Astrocyte of the cerebellum (primary cell): ENCODE data around the gene UCN2.

Experiments used
- DNase-seq: peaks from one replicate; pipeline ENCODE4 v3.0.0-alpha.2; 2011; ENCODE audit warnings: low read depth
- H3K4me3 ChIP-seq: 2 replicates; pipeline ENCODE4 v1.5.1; 2011; ENCODE audit warnings: mild to moderate bottlenecking, low read depth, low read length, moderate library complexity
- CTCF ChIP-seq: IDR thresholded peaks from 2 replicates; pipeline ENCODE4 v1.5.1; 2012; ENCODE audit warnings: low read length, low read depth, moderate library complexity, mild to moderate bottlenecking; ENCODE audit errors: missing control alignments
- in situ Hi-C: cut with HindIII; loops from 2 replicates; pipeline ENCODE4 v1.10.0; 2017; ENCODE audit warnings: low sequenced_read_pairs

UCN2 gene

GRCh38 chr3:48544141-48544540 lies 19.4 kb downstream of the UCN2 start:
- no peak for DNase-seq
- no peak overlapping the region for H3K4me3 ChIP-seq
- TF ChIP-seq CTCF = no peak
- in situ Hi-C loops = no loop called here

- no peak overlapping the region for H3K4me3 ChIP-seq
- TF ChIP-seq CTCF = no peak
- in situ Hi-C loops = no loop called here
- no peak for DNase-seq
Observed at GRCh38 chr3:48543271-48543866, 20.2 kb downstream of the UCN2 start.

GRCh38 chr3:48538451-48538850 lies 25.1 kb downstream of the UCN2 start:
- in situ Hi-C loops = no loop called here
- no peak for DNase-seq
- H3K4me3 ChIP-seq = no peak overlapping the region
- no peak for TF ChIP-seq CTCF

GRCh38 chr3:48536785-48537184 lies 26.8 kb downstream of the UCN2 start:
- H3K4me3 ChIP-seq = no peak overlapping the region
- no peak for TF ChIP-seq CTCF
- DNase-seq = no peak
- in situ Hi-C loops = no loop called here

- no peak for TF ChIP-seq CTCF
- DNase-seq = no peak
- in situ Hi-C loops = no loop called here
- H3K4me3 ChIP-seq = no peak overlapping the region
Observed at GRCh38 chr3:48536116-48536515, 27.5 kb downstream of the UCN2 start.

GRCh38 chr3:48535578-48535977 lies 28.0 kb downstream of the UCN2 start:
- in situ Hi-C loops = no loop called here
- H3K4me3 ChIP-seq = no peak overlapping the region
- DNase-seq = no peak
- no peak for TF ChIP-seq CTCF

- H3K4me3 ChIP-seq = no peak overlapping the region
- DNase-seq = no peak
- in situ Hi-C loops = no loop called here
- TF ChIP-seq CTCF = no peak
Observed at GRCh38 chr3:48532977-48533337, 30.6 kb downstream of the UCN2 start.
